OCI-LY7 (cell line): ENCODE data around the gene CNNM2.

Source experiments
- EZH2phosphoT487 ChIP-seq: fragments of 200-600 bp; sonication (generic); IDR thresholded peaks from 2 replicates; pipeline ENCODE4 v1.6.1; 2018; ENCODE audit warnings: low read depth, borderline replicate concordance, mild to moderate bottlenecking, mixed run types, antibody characterized with exemption, low read length, moderate library complexity, mixed read lengths
- TF ChIP-seq, protein P1 (sequence below): fragments of 200-600 bp; sonication (generic); conservative IDR thresholded peaks from 2 replicates; pipeline ENCODE4 v1.5.1; 2014; ENCODE audit warnings: mild to moderate bottlenecking, antibody characterized with exemption, low read length, moderate library complexity, mixed read lengths

DNA sequence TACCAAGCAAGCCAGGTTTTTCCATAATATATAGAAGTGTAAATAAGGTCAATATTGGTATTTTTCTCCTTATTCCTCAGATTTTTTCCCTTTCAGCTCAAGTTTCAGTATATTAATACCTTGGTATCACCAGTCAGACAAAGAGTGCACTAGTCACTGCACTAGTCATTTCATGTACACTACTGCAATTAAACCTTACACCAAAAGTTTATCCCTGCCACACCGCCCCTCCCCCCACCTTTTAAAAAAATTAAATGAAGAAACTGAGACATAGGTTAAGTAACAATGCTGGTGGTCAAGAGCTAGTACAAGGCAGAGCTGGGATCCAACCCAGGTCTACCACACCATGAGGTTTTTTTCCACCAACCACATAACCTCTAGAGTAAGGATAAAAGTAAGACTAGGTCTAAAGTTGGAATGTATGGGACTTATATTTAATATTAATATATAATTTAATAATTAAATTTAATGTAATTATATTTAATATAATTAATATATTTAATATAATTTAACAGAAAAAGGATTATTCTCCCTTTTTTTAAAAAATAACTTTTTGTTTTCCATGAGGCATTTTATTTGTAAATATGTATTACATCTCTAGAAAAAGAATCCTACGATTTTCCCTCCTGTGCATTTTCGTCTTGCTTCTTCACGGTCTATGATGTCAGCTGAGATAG is 206.5 kb downstream of the CNNM2 start:
- TF ChIP-seq, protein P1, sequence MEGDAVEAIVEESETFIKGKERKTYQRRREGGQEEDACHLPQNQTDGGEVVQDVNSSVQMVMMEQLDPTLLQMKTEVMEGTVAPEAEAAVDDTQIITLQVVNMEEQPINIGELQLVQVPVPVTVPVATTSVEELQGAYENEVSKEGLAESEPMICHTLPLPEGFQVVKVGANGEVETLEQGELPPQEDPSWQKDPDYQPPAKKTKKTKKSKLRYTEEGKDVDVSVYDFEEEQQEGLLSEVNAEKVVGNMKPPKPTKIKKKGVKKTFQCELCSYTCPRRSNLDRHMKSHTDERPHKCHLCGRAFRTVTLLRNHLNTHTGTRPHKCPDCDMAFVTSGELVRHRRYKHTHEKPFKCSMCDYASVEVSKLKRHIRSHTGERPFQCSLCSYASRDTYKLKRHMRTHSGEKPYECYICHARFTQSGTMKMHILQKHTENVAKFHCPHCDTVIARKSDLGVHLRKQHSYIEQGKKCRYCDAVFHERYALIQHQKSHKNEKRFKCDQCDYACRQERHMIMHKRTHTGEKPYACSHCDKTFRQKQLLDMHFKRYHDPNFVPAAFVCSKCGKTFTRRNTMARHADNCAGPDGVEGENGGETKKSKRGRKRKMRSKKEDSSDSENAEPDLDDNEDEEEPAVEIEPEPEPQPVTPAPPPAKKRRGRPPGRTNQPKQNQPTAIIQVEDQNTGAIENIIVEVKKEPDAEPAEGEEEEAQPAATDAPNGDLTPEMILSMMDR: no peak
- no peak for TF ChIP-seq EZH2phosphoT487
